ENCODE results near the gene KCNE1.
"Not testable (repeated sequence)": the region's sequence is repeated elsewhere in the genome, so short reads cannot be mapped to it uniquely, and the experiment has no call there.

DNA sequence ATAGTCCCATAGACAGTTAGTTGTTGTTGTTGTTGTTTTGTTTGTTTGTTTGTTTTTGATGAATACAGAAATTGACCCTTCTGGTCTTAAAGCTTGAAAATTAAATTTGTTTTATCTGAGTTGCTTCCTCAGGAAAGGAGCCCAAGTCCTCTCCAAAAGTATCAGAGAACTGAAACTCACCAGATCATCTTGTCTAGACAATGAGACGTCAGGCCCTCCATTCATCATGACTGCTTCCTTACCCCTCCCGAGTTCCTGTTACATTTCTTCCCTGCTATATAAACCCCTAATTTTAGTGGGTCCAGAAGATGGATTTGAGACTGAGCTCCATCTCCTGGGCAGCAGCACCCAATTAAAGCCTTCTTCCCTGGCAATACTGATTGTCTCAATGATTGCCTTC is 105.3 kb downstream of the KCNE1 start:
- TF ChIP-seq, protein P1, sequence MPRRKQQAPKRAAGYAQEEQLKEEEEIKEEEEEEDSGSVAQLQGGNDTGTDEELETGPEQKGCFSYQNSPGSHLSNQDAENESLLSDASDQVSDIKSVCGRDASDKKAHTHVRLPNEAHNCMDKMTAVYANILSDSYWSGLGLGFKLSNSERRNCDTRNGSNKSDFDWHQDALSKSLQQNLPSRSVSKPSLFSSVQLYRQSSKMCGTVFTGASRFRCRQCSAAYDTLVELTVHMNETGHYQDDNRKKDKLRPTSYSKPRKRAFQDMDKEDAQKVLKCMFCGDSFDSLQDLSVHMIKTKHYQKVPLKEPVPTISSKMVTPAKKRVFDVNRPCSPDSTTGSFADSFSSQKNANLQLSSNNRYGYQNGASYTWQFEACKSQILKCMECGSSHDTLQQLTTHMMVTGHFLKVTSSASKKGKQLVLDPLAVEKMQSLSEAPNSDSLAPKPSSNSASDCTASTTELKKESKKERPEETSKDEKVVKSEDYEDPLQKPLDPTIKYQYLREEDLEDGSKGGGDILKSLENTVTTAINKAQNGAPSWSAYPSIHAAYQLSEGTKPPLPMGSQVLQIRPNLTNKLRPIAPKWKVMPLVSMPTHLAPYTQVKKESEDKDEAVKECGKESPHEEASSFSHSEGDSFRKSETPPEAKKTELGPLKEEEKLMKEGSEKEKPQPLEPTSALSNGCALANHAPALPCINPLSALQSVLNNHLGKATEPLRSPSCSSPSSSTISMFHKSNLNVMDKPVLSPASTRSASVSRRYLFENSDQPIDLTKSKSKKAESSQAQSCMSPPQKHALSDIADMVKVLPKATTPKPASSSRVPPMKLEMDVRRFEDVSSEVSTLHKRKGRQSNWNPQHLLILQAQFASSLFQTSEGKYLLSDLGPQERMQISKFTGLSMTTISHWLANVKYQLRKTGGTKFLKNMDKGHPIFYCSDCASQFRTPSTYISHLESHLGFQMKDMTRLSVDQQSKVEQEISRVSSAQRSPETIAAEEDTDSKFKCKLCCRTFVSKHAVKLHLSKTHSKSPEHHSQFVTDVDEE (CRISPR knock-in tag; IDR thresholded peaks at IDR 0.05): not testable (repeated sequence)
- TF ChIP-seq ZNF70 (CRISPR knock-in tag; IDR thresholded peaks at IDR 0.05); TCF4 (CRISPR knock-in tag; IDR thresholded peaks at IDR 0.05; ENCODE audit: borderline replicate concordance); ARNTL (CRISPR knock-in tag; IDR thresholded peaks at IDR 0.05; ENCODE audit: borderline replicate concordance, low read depth): not testable (repeated sequence)
- TF ChIP-seq, protein P2, sequence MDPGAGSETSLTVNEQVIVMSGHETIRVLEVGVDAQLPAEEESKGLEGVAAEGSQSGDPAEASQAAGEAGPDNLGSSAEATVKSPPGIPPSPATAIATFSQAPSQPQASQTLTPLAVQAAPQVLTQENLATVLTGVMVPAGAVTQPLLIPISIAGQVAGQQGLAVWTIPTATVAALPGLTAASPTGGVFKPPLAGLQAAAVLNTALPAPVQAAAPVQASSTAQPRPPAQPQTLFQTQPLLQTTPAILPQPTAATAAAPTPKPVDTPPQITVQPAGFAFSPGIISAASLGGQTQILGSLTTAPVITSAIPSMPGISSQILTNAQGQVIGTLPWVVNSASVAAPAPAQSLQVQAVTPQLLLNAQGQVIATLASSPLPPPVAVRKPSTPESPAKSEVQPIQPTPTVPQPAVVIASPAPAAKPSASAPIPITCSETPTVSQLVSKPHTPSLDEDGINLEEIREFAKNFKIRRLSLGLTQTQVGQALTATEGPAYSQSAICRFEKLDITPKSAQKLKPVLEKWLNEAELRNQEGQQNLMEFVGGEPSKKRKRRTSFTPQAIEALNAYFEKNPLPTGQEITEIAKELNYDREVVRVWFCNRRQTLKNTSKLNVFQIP (CRISPR knock-in tag; IDR thresholded peaks at IDR 0.05; ENCODE audit: borderline replicate concordance, low read depth): not testable (repeated sequence)

Measured in SK-N-SH treated with all-trans-retinoic acid at 6 μM for 48 hours (cell line).